T-helper 2 cell treated with Interferon-gamma antibody and Interleukin-4, amounts not matched to agents 5 μg/mL and 100 μg/mL, for 36 hours (primary cell): ENCODE results near the gene NPSR1.
A peak's percentile ranks its signal among the peaks of the same experiment; 100 is the strongest.
"Not testable (repeated sequence)": the region's sequence is repeated elsewhere in the genome, so short reads cannot be mapped to it uniquely, and the experiment has no call there.

ENCODE experiments used
- DNase-seq: peaks from one replicate; pipeline ENCODE4 v3.0.0; 2021; ENCODE audit warnings: low spot score
- H3K27ac Mint-ChIP-seq: one replicate; pipeline ENCODE4 v1.8.0; 2021; ENCODE audit warnings: mild to moderate bottlenecking, mixed read lengths
- H3K27me3 Mint-ChIP-seq: one replicate; pipeline ENCODE4 v1.8.0; 2021; ENCODE audit warnings: low read depth, mixed read lengths
- H3K36me3 Mint-ChIP-seq: one replicate; pipeline ENCODE4 v1.8.0; 2021; ENCODE audit warnings: low read depth, mixed read lengths
- H3K4me1 Mint-ChIP-seq: one replicate; pipeline ENCODE4 v1.8.0; 2021; ENCODE audit warnings: low read depth, mixed read lengths
- H3K4me3 Mint-ChIP-seq: one replicate; pipeline ENCODE4 v1.8.0; 2022; ENCODE audit warnings: mild to moderate bottlenecking, moderate library complexity, mixed read lengths
- H3K9me3 Mint-ChIP-seq: one replicate; pipeline ENCODE4 v1.8.0; 2021; ENCODE audit warnings: mixed read lengths

Gene NPSR1

GRCh38 chr7:34814203-34814842 lies 156.3 kb downstream of the NPSR1 start:
- not testable (repeated sequence) for H3K27ac Mint-ChIP-seq, H3K4me3 Mint-ChIP-seq, DNase-seq, H3K27me3 Mint-ChIP-seq, H3K36me3 Mint-ChIP-seq, H3K9me3 Mint-ChIP-seq, H3K4me1 Mint-ChIP-seq

- peaks cover 2% of the 10 kb centered on the region for H3K27me3 Mint-ChIP-seq
- no peak overlapping the region for H3K4me3 Mint-ChIP-seq
- no peak for DNase-seq
- no peaks in the 10 kb centered on the region for H3K4me1 Mint-ChIP-seq
- no peaks in the 10 kb centered on the region for H3K9me3 Mint-ChIP-seq
- H3K27ac Mint-ChIP-seq: no peak overlapping the region
- no peaks in the 10 kb centered on the region for H3K36me3 Mint-ChIP-seq
Measured at GRCh38 chr7:34821932-34822558, 164.0 kb downstream of the NPSR1 start.

- Mint-ChIP-seq H3K27ac (no peak overlapping the region), H3K36me3 (no peaks in the 10 kb centered on the region), H3K4me1 (no peaks in the 10 kb centered on the region), H3K27me3 (peaks cover 4% of the 10 kb centered on the region), H3K9me3 (no peaks in the 10 kb centered on the region), H3K4me3 (no peak overlapping the region)
- DNase-seq: peak; percentile 21
Measured at GRCh38 chr7:34823650-34824258, 165.7 kb downstream of the NPSR1 start.

- no peaks in the 10 kb centered on the region for H3K9me3 Mint-ChIP-seq
- H3K4me3 Mint-ChIP-seq: no peak overlapping the region
- no peak for DNase-seq
- H3K27ac Mint-ChIP-seq: no peak overlapping the region
- no peaks in the 10 kb centered on the region for H3K4me1 Mint-ChIP-seq
- no peaks in the 10 kb centered on the region for H3K36me3 Mint-ChIP-seq
- peaks cover 4% of the 10 kb centered on the region for H3K27me3 Mint-ChIP-seq
Measured at GRCh38 chr7:34825221-34825620, 167.2 kb downstream of the NPSR1 start.

GRCh38 chr7:34830390-34830789 lies 172.4 kb downstream of the NPSR1 start:
- Mint-ChIP-seq H3K27me3 (peaks cover 4% of the 10 kb centered on the region), H3K9me3 (no peaks in the 10 kb centered on the region), H3K36me3 (no peaks in the 10 kb centered on the region), H3K27ac (no peak overlapping the region), H3K4me1 (no peaks in the 10 kb centered on the region), H3K4me3 (no peak overlapping the region)
- no peak for DNase-seq

GRCh38 chr7:34831436-34831835 lies 173.4 kb downstream of the NPSR1 start:
- Mint-ChIP-seq H3K4me1 (no peaks in the 10 kb centered on the region), H3K9me3 (no peaks in the 10 kb centered on the region), H3K27ac (no peak overlapping the region), H3K36me3 (no peaks in the 10 kb centered on the region), H3K4me3 (no peak overlapping the region), H3K27me3 (peaks cover 4% of the 10 kb centered on the region)
- no peak for DNase-seq

GRCh38 chr7:34832020-34832419 lies 174.0 kb downstream of the NPSR1 start:
- H3K27ac Mint-ChIP-seq: no peak overlapping the region
- H3K36me3 Mint-ChIP-seq: no peaks in the 10 kb centered on the region
- no peak for DNase-seq
- H3K4me3 Mint-ChIP-seq: no peak overlapping the region
- H3K27me3 Mint-ChIP-seq: peaks cover 4% of the 10 kb centered on the region
- H3K4me1 Mint-ChIP-seq: no peaks in the 10 kb centered on the region
- no peaks in the 10 kb centered on the region for H3K9me3 Mint-ChIP-seq

GRCh38 chr7:34835901-34836600 lies 178.0 kb downstream of the NPSR1 start:
- Mint-ChIP-seq H3K27ac (no peak overlapping the region), H3K4me3 (no peak overlapping the region), H3K27me3 (no peaks in the 10 kb centered on the region), H3K36me3 (no peaks in the 10 kb centered on the region), H3K4me1 (no peaks in the 10 kb centered on the region), H3K9me3 (no peaks in the 10 kb centered on the region)
- DNase-seq: no peak

GRCh38 chr7:34837316-34837715 lies 179.3 kb downstream of the NPSR1 start:
- Mint-ChIP-seq H3K4me3 (no peak overlapping the region), H3K27me3 (no peaks in the 10 kb centered on the region), H3K36me3 (no peaks in the 10 kb centered on the region), H3K9me3 (no peaks in the 10 kb centered on the region), H3K27ac (no peak overlapping the region), H3K4me1 (no peaks in the 10 kb centered on the region)
- no peak for DNase-seq

GRCh38 chr7:34837801-34838201 lies 179.8 kb downstream of the NPSR1 start:
- Mint-ChIP-seq H3K9me3 (no peaks in the 10 kb centered on the region), H3K4me3 (no peak overlapping the region), H3K4me1 (no peaks in the 10 kb centered on the region), H3K27me3 (no peaks in the 10 kb centered on the region), H3K36me3 (no peaks in the 10 kb centered on the region), H3K27ac (no peak overlapping the region)
- no peak for DNase-seq

- Mint-ChIP-seq H3K4me1 (no peaks in the 10 kb centered on the region), H3K36me3 (no peaks in the 10 kb centered on the region), H3K27me3 (no peaks in the 10 kb centered on the region), H3K27ac (no peak overlapping the region), H3K9me3 (no peaks in the 10 kb centered on the region), H3K4me3 (no peak overlapping the region)
- no peak for DNase-seq
Measured at GRCh38 chr7:34838329-34838728, 180.3 kb downstream of the NPSR1 start.

GRCh38 chr7:34839645-34840044 lies 181.6 kb downstream of the NPSR1 start:
- no peaks in the 10 kb centered on the region for H3K27me3 Mint-ChIP-seq
- H3K4me1 Mint-ChIP-seq: no peaks in the 10 kb centered on the region
- H3K36me3 Mint-ChIP-seq: no peaks in the 10 kb centered on the region
- no peak for DNase-seq
- H3K27ac Mint-ChIP-seq: no peak overlapping the region
- H3K4me3 Mint-ChIP-seq: no peak overlapping the region
- no peaks in the 10 kb centered on the region for H3K9me3 Mint-ChIP-seq

- H3K27me3 Mint-ChIP-seq: no peaks in the 10 kb centered on the region
Measured at GRCh38 chr7:34840176-34840785, 182.3 kb downstream of the NPSR1 start.

GRCh38 chr7:34841326-34841725 lies 183.3 kb downstream of the NPSR1 start:
- H3K4me1 Mint-ChIP-seq: no peaks in the 10 kb centered on the region
- no peak overlapping the region for H3K4me3 Mint-ChIP-seq
- no peaks in the 10 kb centered on the region for H3K36me3 Mint-ChIP-seq
- no peaks in the 10 kb centered on the region for H3K9me3 Mint-ChIP-seq
- no peaks in the 10 kb centered on the region for H3K27me3 Mint-ChIP-seq
- no peak for DNase-seq
- no peak overlapping the region for H3K27ac Mint-ChIP-seq

More at GRCh38 chr7:34840176-34840785, 182.3 kb downstream of the NPSR1 start:
- no peak overlapping the region for H3K4me3 Mint-ChIP-seq
- DNase-seq: no peak
- H3K9me3 Mint-ChIP-seq: no peaks in the 10 kb centered on the region
- no peak overlapping the region for H3K27ac Mint-ChIP-seq
- H3K4me1 Mint-ChIP-seq: no peaks in the 10 kb centered on the region
- no peaks in the 10 kb centered on the region for H3K36me3 Mint-ChIP-seq
